Transverse colon (tissue), 4 donors: Measurements from ENCODE around the gene CLEC19A. TPM values are rescaled to one million over a fixed set of nuclear protein-coding genes. Genes with fewer than 3 reads are reported as not detected.

Experiments used
- DNase-seq: peaks from one replicate; pipeline ENCODE4 v3.0.0-alpha.2; 2019
- H3K27ac ChIP-seq, 4 donors: fragments of 200-600 bp; sonication (generic); 2 replicates each; pipeline ENCODE4 v1.5.1; 2016 to 2018; ENCODE audit warnings: inconsistent platforms in 4 of 4
- H3K27me3 ChIP-seq: fragments of 200-600 bp; sonication (generic); 2 replicates; pipeline ENCODE4 v1.5.1; 2017; ENCODE audit warnings: inconsistent platforms
- H3K36me3 ChIP-seq, 4 donors: fragments of 200-600 bp; sonication (generic); 2 replicates each; pipeline ENCODE4 v1.5.1; 2017 to 2019; ENCODE audit warnings: inconsistent platforms in 4 of 4
- H3K4me1 ChIP-seq, 4 donors: fragments of 200-600 bp; sonication (generic); 2 replicates each; pipeline ENCODE4 v1.5.1; 2017 to 2020; ENCODE audit warnings: inconsistent platforms in 4 of 4
- H3K4me3 ChIP-seq, 4 donors: fragments of 200-600 bp; sonication (generic); 1 replicate in 1 of 4; 2 replicates in 3 of 4; pipeline versions ENCODE4 v1.5.1 to v1.6.1; 2017 to 2019; ENCODE audit warnings: inconsistent platforms in 4 of 4
- H3K9me3 ChIP-seq, 2 donors: fragments of 200-600 bp; sonication (generic); 2 replicates each; pipeline ENCODE4 v1.5.1; 2017 to 2019; ENCODE audit warnings: inconsistent platforms in 2 of 2
- EP300 ChIP-seq: sonication (generic); formaldehyde crosslinking; IDR thresholded peaks from one replicate; pipeline ENCODE4 v1.6.1; 2017; ENCODE audit warnings: antibody characterized with exemption, low read depth
- POLR2A ChIP-seq: fragments of 450-650 bp; IDR thresholded peaks from one replicate; pipeline ENCODE4 v1.6.1; 2016; ENCODE audit warnings: antibody characterized with exemption, mild to moderate bottlenecking, moderate library complexity
- POLR2AphosphoS5 ChIP-seq, 3 donors: sonication (generic); formaldehyde crosslinking; IDR thresholded peaks; one replicate each; pipeline ENCODE4 v1.6.1; 2016; ENCODE audit warnings: antibody characterized with exemption in 3 of 3
- WGBS, 2 donors: methylation state at CpG; one replicate each; pipeline ENCODE4 v1.1.5; 2018; ENCODE audit warnings: low coverage in 1 of 2; 5-methylcytosine and 5-hydroxymethylcytosine counted together
- in situ Hi-C, 4 donors: fragments of 200-750 bp; cut with MboI; loops; one replicate each; pipeline versions ENCODE4 v1.15.0 to v1.15.1; 2017; ENCODE audit warnings: low sequenced_read_pairs in 3 of 4, low pct_ligation_motif_present in 1 of 4, low pct_unique_long_range_greater_than_20kb in 1 of 4
- intact Hi-C: fragments of 100-400 bp; cut with DNase I; formaldehyde crosslinking; loops from one replicate; pipeline ENCODE4 v1.15.1; 2023; ENCODE audit warnings: low total_unique reads
- total RNA-seq, 4 donors: library from RNA; depleted of rRNA; stranded (reverse); fragments of >200 nt; gene quantifications; one replicate each; pipeline ENCODE4 v1.1.0, GENCODE V29; 2016
- TF ChIP-seq, protein P1 (sequence below), 5 experiments: fragments of 200-600 bp in 3 of 5; fragments of 450-650 bp in 2 of 5; sonication (generic) in 3 of 5; IDR thresholded peaks; 1 replicate in 2 of 5; 2 replicates in 3 of 5; pipeline ENCODE4 v1.5.1; 2016 to 2017; ENCODE audit warnings: antibody characterized with exemption in 5 of 5, inconsistent platforms in 3 of 5, mild to moderate bottlenecking in 2 of 5, moderate library complexity in 1 of 5

The CLEC19A gene
- total RNA-seq, 4 donors from 2014 or later = not detected

DNA sequence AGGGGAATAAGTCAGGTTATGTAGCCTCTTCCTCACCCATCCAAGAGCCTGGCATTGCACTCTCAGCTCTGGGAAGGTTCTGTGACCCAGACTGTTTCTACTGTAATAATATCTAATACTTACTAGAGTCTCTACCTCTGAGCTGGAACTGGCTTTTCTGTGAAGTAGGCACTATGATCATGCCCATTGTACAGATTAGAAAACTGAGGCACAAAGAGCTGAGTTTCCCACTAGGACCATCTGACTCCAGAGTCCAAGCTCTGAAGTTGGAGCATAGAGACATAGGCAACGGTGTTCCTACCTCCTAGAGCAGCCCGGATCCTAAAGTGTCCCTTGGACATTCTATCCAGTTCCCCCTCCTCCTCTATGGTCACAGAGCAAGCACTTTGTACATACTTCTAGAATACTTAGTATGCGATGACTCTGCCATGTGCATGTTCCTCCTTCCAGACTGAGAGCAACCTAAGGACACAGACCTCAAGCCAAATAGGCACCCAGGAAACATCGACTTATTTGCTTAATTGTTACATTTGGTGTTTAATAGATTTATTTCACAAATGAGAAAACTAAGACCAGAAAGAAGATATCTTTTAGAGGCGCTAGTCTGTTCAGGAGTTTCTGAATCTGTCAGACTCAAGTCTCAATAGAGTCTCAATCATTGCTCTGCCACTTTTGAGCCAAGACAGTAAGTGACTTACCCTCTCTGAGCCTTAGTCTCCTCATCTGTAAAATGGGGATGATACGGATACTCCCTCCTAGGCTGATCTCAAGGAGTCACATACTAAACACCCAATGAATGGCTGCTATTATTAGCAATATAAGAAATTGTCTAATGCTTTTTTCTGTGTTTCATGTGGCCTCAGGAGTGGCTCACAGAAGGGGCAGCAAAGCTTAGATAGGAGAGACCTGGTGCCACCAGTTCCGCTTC is 3.6 kb downstream of the CLEC19A start:
- no peak for DNase-seq
- in situ Hi-C loops = no loop called here
- no peaks in the 10 kb centered on the region for H3K36me3 ChIP-seq
- WGBS, 2 donors = 70 to 88% methylated on average over 2 to 7 of the region's 7 CpGs
- no peaks in the 10 kb centered on the region for H3K9me3 ChIP-seq
- no peak overlapping the region for H3K27ac ChIP-seq
- no peaks in the 10 kb centered on the region for H3K4me1 ChIP-seq
- TF ChIP-seq EP300 (no peak), POLR2AphosphoS5 (IDR thresholded peaks at IDR 0.05) (no peak), POLR2A (no peak)
- TF ChIP-seq, protein P1, sequence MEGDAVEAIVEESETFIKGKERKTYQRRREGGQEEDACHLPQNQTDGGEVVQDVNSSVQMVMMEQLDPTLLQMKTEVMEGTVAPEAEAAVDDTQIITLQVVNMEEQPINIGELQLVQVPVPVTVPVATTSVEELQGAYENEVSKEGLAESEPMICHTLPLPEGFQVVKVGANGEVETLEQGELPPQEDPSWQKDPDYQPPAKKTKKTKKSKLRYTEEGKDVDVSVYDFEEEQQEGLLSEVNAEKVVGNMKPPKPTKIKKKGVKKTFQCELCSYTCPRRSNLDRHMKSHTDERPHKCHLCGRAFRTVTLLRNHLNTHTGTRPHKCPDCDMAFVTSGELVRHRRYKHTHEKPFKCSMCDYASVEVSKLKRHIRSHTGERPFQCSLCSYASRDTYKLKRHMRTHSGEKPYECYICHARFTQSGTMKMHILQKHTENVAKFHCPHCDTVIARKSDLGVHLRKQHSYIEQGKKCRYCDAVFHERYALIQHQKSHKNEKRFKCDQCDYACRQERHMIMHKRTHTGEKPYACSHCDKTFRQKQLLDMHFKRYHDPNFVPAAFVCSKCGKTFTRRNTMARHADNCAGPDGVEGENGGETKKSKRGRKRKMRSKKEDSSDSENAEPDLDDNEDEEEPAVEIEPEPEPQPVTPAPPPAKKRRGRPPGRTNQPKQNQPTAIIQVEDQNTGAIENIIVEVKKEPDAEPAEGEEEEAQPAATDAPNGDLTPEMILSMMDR (IDR thresholded peaks at IDR 0.05) = no peak
- intact Hi-C loops = no loop called here
- H3K4me3 ChIP-seq = no peak overlapping the region
- no peaks in the 10 kb centered on the region for H3K27me3 ChIP-seq

DNA sequence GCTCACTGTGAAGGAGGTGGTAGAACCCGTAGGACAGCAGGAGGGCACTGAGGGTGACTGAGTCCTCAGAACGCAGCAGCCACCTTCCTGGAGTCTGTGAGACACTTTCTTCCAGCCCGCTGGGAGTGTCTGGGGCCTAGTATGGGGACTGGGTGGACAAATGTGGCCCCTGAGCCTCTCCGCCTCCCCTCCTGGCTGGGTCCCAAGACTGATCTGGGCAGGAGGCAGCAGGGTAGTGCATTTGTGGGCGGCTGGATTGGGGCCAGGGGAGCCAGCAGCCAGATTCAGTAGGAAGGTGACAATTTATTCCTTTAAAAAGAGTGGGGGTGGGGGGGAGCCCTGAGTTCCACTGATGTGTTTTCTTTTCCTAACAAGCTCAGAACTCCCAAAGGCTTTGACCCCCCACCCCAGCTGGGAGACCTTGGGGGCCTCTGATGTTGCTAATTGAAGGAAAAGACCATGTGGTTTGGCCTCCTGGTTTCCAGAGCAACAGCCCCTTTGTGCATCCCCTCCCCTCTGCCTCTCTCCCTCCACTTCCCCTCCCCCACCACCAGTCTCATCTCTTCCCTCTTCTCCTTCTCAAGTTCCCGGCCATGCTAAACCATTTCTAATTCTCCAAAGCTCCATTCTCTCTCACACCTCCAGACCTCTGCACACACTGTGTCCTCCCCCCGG is 4.4 kb downstream of the CLEC19A start:
- in situ Hi-C loops = no loop called here
- 68 to 75% methylated on average over 2 to 7 of the region's 7 CpGs for WGBS, 2 donors
- TF ChIP-seq EP300 (no peak), POLR2AphosphoS5 (IDR thresholded peaks at IDR 0.05) (no peak), POLR2A (no peak)
- TF ChIP-seq, protein P1 (IDR thresholded peaks at IDR 0.05) = no peak
- Histone ChIP-seq H3K9me3 (no peaks in the 10 kb centered on the region), H3K4me3 (no peak overlapping the region), H3K36me3 (no peaks in the 10 kb centered on the region), H3K27ac (no peak overlapping the region), H3K4me1 (no peaks in the 10 kb centered on the region), H3K27me3 (no peaks in the 10 kb centered on the region)
- DNase-seq = no peak
- intact Hi-C loops = no loop called here

DNA sequence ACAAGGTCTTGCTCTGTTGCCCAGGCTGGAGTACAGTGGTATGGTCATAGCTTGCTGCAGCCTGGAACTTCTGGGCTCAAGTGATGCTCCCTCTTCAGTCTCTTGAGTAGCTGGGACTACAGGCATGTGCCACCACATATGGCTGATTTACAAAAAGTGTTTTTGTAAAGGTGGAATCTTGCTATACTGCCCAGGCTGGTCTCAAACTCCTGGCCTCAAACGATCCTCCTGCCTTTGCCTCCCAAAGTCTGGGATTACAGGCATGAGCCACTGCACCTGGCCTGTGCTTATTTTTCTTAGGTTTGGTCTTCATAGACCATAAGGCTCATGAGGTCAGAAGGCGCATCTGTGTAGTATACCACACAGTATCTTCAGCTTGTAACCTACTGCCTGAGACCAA is 5.3 kb downstream of the CLEC19A start:
- in situ Hi-C loops (no loop called here), intact Hi-C loops (no loop called here)
- Histone ChIP-seq H3K27ac (no peak overlapping the region), H3K27me3 (no peaks in the 10 kb centered on the region), H3K9me3 (no peaks in the 10 kb centered on the region), H3K36me3 (no peaks in the 10 kb centered on the region), H3K4me1 (no peaks in the 10 kb centered on the region), H3K4me3 (no peak overlapping the region)
- TF ChIP-seq POLR2AphosphoS5 (IDR thresholded peaks at IDR 0.05) = no peak
- no peak for TF ChIP-seq EP300
- TF ChIP-seq, protein P1 (IDR thresholded peaks at IDR 0.05) = no peak
- no peak for TF ChIP-seq POLR2A
- no peak for DNase-seq
- WGBS, 2 donors = 74 to 90% methylated on average over 2 of the region's 2 CpGs

DNA sequence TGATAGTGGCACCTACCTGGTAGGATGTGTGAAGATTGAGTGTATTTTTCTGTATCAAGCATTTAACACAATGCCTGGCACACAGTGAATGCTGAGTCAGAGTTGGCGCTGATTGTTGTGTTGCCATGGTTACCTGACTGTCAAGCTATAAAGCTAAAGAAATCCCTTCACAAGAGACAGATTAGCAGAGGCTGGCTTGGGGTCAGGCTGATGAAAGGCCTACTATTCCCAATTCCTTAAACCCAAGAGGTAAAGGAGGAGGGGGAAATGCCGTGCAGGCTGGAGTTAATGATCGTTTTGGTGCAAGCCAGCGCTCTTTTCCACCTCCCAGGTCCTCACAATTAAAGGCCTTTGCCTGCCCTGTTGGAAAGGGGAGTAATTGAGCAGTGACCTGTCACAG is 5.9 kb downstream of the CLEC19A start:
- no peaks in the 10 kb centered on the region for H3K4me1 ChIP-seq
- H3K4me3 ChIP-seq = no peak overlapping the region
- H3K36me3 ChIP-seq = no peaks in the 10 kb centered on the region
- intact Hi-C loops (no loop called here), in situ Hi-C loops (no loop called here)
- no peaks in the 10 kb centered on the region for H3K27me3 ChIP-seq
- no peak overlapping the region for H3K27ac ChIP-seq
- no peaks in the 10 kb centered on the region for H3K9me3 ChIP-seq
- DNase-seq = no peak
- 48% methylated on average over 4 of the region's 4 CpGs; no CpG with 5 or more reads in 1 of the 2 donors for WGBS, 2 donors
- TF ChIP-seq EP300 = no peak
- TF ChIP-seq, protein P1 (IDR thresholded peaks at IDR 0.05) = no peak
- no peak for TF ChIP-seq POLR2A
- no peak for TF ChIP-seq POLR2AphosphoS5 (IDR thresholded peaks at IDR 0.05)
